GM23248 (cell line): ENCODE results near the gene RNASE7.

ENCODE experiments used
- EZH2 ChIP-seq: fragments of 200-600 bp; sonication (generic); IDR thresholded peaks from 2 replicates; pipeline ENCODE4 v1.6.1; 2018; ENCODE audit warnings: antibody characterized with exemption, mild to moderate bottlenecking; ENCODE audit not compliant: insufficient read depth, poor library complexity, severe bottlenecking
- EZH2phosphoT487 ChIP-seq: fragments of 200-600 bp; sonication (generic); IDR thresholded peaks from 2 replicates; pipeline ENCODE4 v1.6.1; 2018; ENCODE audit warnings: antibody characterized with exemption, moderate library complexity, mild to moderate bottlenecking, low read depth; ENCODE audit not compliant: insufficient read depth

DNA sequence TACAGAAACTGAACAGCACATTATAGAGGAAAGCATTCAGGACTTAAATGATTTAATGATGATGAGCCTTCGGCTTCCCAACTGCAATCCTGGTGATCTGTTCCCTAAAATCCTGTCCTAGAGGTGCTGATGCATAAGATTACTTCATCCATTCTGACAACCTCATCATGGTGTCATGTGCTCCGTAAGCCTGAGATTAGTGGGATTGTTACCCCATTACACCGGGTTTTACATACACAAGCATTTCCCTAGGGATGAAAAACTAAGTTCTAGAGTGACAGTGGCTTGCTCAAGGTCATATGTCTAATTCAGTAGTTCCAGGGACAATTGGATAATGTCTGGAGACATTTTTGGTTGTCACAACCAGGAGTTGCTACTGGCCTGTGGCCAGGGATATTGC, 5.0 kb upstream of the RNASE7 start:
- TF ChIP-seq EZH2phosphoT487 (no peak), EZH2 (no peak)
